Activated CD8-positive, alpha-beta T cell treated with anti-CD3 and anti-CD28 coated beads for 36 hours (primary cell): ENCODE data around the gene IL1RAPL2. TPM values are rescaled to one million over a fixed set of nuclear protein-coding genes. Genes with fewer than 3 reads are reported as not detected.

Experiments
- ATAC-seq: fragments of 200-7000 bp; cut with Tn5 transposase; one replicate; pipeline ENCODE4 v1.10.0; 2021; ENCODE audit warnings: mild to moderate bottlenecking, moderate library complexity
- CTCF ChIA-PET: fragments of 350-600 bp; sonication (Branson Sonifier 250); formaldehyde crosslinking; loops from one replicate; lab custom pipeline; 2021; ENCODE audit warnings: antibody characterized with exemption; lab: Charles Lee
- POLR2A ChIA-PET: fragments of 350-600 bp; sonication (Branson Sonifier 250); formaldehyde crosslinking; loops from one replicate; lab custom pipeline; 2021; ENCODE audit warnings: antibody characterized with exemption; lab: Charles Lee
- DNase-seq: peaks from one replicate; pipeline ENCODE4 v3.0.0-alpha.2; 2020
- H3K27ac Mint-ChIP-seq: one replicate; pipeline ENCODE4 v1.8.0; 2021; ENCODE audit warnings: mild to moderate bottlenecking, mixed read lengths
- H3K27me3 Mint-ChIP-seq: one replicate; pipeline ENCODE4 v1.8.0; 2021; ENCODE audit warnings: mixed read lengths
- H3K36me3 Mint-ChIP-seq: one replicate; pipeline ENCODE4 v1.8.0; 2021; ENCODE audit warnings: low read depth, mixed read lengths
- H3K4me1 Mint-ChIP-seq: one replicate; pipeline ENCODE4 v1.8.0; 2021; ENCODE audit warnings: low read depth, mixed read lengths
- H3K4me3 Mint-ChIP-seq: one replicate; pipeline ENCODE4 v1.8.0; 2021; ENCODE audit warnings: mild to moderate bottlenecking, moderate library complexity, mixed read lengths
- H3K9me3 Mint-ChIP-seq: one replicate; pipeline ENCODE4 v1.8.0; 2021; ENCODE audit warnings: mixed read lengths
- CTCF ChIP-seq: fragments of 200-600 bp; IDR thresholded peaks from one replicate; pipeline ENCODE4 v1.8.0; 2022; ENCODE audit warnings: antibody characterized with exemption, mild to moderate bottlenecking
- intact Hi-C: fragments of 100-400 bp; cut with micrococcal nuclease; formaldehyde crosslinking; loops from one replicate; pipeline ENCODE4 v1.10.0; 2022
- total RNA-seq, 2 experiments: library from RNA; stranded (reverse); gene quantifications; one replicate each; pipeline ENCODE4 v1.2.3, GENCODE V29; 2021

The IL1RAPL2 gene
- total RNA-seq, 2 experiments from 2014 or later, result not detected

GRCh38 chrX:105266456-105266855 lies 700.5 kb downstream of the IL1RAPL2 start:
- H3K27ac Mint-ChIP-seq, result no peak overlapping the region
- intact Hi-C loops, result no loop called here
- POLR2A ChIA-PET, result no interaction called here
- no peaks in the 10 kb centered on the region for H3K36me3 Mint-ChIP-seq
- no peak for DNase-seq
- H3K27me3 Mint-ChIP-seq, result no peaks in the 10 kb centered on the region
- no peaks in the 10 kb centered on the region for H3K4me1 Mint-ChIP-seq
- no peak for ATAC-seq
- no peak overlapping the region for H3K4me3 Mint-ChIP-seq
- no peaks in the 10 kb centered on the region for H3K9me3 Mint-ChIP-seq
- TF ChIP-seq CTCF, result no peak
- CTCF ChIA-PET, result no interaction called here

GRCh38 chrX:105267167-105267566 lies 701.2 kb downstream of the IL1RAPL2 start:
- H3K27me3 Mint-ChIP-seq, result no peaks in the 10 kb centered on the region
- no peak overlapping the region for H3K4me3 Mint-ChIP-seq
- H3K36me3 Mint-ChIP-seq, result no peaks in the 10 kb centered on the region
- DNase-seq (no peak), ATAC-seq (no peak)
- no peak overlapping the region for H3K27ac Mint-ChIP-seq
- TF ChIP-seq CTCF, result no peak
- intact Hi-C loops, result no loop called here
- H3K9me3 Mint-ChIP-seq, result no peaks in the 10 kb centered on the region
- no peaks in the 10 kb centered on the region for H3K4me1 Mint-ChIP-seq
- ChIA-PET CTCF (no interaction called here), POLR2A (no interaction called here)

- no peak for ATAC-seq
- no peaks in the 10 kb centered on the region for H3K27me3 Mint-ChIP-seq
These were observed 703.4 kb downstream of the IL1RAPL2 start for GRCh38 chrX:105269386-105269785.

GRCh38 chrX:105273326-105273725 lies 707.3 kb downstream of the IL1RAPL2 start:
- no peak for DNase-seq
- Mint-ChIP-seq H3K36me3 (no peaks in the 10 kb centered on the region), H3K27me3 (no peaks in the 10 kb centered on the region), H3K27ac (no peak overlapping the region), H3K4me1 (no peaks in the 10 kb centered on the region), H3K9me3 (no peaks in the 10 kb centered on the region), H3K4me3 (no peak overlapping the region)
- ATAC-seq, result no peak
- TF ChIP-seq CTCF, result no peak
- intact Hi-C loops, result no loop called here
- CTCF ChIA-PET, result no interaction called here
- POLR2A ChIA-PET, result no interaction called here

More at GRCh38 chrX:105269386-105269785, 703.4 kb downstream of the IL1RAPL2 start:
- Mint-ChIP-seq H3K27ac (no peak overlapping the region), H3K4me1 (no peaks in the 10 kb centered on the region), H3K36me3 (no peaks in the 10 kb centered on the region), H3K9me3 (no peaks in the 10 kb centered on the region), H3K4me3 (no peak overlapping the region)
- intact Hi-C loops, result no loop called here
- POLR2A ChIA-PET, result no interaction called here
- TF ChIP-seq CTCF, result no peak
- CTCF ChIA-PET, result no interaction called here
- DNase-seq, result no peak

GRCh38 chrX:105274091-105274490 lies 708.1 kb downstream of the IL1RAPL2 start:
- no peak for DNase-seq
- ChIA-PET CTCF (no interaction called here), POLR2A (no interaction called here)
- Mint-ChIP-seq H3K36me3 (no peaks in the 10 kb centered on the region), H3K9me3 (peaks cover 2% of the 10 kb centered on the region), H3K4me3 (no peak overlapping the region), H3K4me1 (no peaks in the 10 kb centered on the region), H3K27me3 (no peaks in the 10 kb centered on the region), H3K27ac (no peak overlapping the region)
- no peak for TF ChIP-seq CTCF
- ATAC-seq, result no peak
- intact Hi-C loops, result no loop called here
